Smooth muscle cell of the pulmonary artery (primary cell): ENCODE measurements around the gene ANKRD63. TPM values are rescaled to one million over a fixed set of nuclear protein-coding genes. Genes with fewer than 3 reads are reported as not detected.

Experiments
- total RNA-seq: library from RNA; depleted of rRNA; stranded (reverse); fragments of >200 nt; gene quantifications from 2 replicates; pipeline ENCODE4 v1.2.3, GENCODE V29; 2014

ANKRD63 gene, protein sequence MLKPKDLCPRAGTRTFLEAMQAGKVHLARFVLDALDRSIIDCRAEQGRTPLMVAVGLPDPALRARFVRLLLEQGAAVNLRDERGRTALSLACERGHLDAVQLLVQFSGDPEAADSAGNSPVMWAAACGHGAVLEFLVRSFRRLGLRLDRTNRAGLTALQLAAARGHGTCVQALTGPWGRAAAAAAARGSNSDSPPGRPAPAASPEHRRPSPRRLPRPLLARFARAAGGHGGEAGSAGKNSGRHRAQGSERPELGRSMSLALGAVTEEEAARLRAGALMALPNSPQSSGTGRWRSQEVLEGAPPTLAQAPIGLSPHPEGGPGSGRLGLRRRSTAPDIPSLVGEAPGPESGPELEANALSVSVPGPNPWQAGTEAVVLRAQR
- not detected in 2 replicates for total RNA-seq

DNA sequence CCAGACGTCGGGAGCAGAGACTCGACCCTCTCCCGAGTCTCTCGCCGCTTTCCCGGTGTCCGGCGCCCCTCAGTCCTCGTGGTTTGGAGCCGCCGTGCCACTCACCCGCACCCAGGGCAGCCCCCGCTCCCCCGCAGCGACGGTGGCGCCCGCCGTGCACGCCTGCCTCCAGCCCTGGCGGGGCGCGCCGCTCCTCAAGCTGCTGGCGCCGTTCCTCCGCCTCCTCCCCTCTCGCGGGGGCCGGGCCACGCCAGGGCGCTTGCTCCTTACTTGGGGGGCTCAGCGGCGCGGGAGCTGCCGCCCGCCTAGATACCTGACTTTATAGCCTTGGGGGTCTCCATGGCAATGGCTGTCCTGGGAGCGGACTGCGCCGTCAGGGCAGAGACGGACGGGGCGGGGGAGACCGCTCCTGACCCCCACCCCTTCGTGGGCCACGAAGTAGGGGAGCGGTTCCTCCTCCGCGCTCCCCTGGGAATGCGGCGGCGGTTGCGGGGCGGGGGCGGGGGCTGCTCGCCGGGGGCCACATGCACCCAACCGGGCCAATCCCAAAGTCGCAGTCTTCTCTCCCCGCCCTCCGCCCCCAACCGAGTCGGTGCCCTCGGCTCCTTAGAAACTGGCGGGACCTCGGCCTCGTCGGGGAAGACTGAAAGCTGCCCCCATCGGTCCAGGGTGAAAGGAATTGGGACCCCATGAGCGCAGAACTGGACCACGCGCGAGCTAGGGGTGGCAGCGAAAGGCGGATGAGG lies at the start of gene ANKRD63:
TSS of gene ANKRD63 (minus strand) at position 196 of the 746 bp plus-strand sequence. CDS start 478 bp downstream, outside the sequence.

DNA sequence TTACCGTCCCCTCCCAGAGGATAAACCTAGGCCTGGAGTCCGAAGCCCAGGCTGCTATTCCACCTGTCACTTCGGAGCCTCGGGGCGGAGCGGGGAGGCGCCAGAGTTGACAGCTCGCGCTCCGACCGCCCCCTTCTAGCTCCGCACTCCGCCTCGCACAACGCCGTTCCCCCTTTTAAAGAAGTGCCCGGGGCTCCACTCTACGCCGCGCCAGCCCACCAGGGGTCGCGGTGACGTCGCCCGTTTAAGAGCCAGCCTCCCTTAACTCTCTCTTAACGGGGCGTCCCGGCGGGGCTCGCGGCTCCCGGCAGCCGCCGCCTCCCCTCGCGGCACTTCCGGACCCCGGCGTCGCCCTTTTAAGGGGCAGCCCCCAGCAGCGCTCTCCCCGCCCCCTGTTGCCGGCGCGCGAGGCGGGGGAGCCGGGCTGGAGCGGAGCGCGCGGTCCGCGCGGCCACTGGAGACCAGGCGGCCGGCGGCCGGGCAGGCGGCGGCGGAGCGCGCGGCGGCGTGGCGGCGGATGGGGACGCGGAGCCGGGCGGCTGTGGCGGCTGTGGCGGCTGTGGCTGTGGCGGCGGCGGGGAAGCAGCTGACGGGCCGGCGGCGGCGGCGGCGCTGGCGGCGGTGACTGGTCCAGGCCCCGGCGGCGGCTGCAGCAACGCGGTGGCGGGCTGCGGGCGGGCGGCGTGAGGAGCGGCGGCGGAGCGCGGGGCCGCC lies 40.5 kb upstream of the ANKRD63 start, which contains the start of gene INAFM2:
TSS of gene INAFM2 (plus strand) at position 454 of the 714 bp plus-strand sequence. CDS start 364 bp downstream, outside the sequence.

DNA sequence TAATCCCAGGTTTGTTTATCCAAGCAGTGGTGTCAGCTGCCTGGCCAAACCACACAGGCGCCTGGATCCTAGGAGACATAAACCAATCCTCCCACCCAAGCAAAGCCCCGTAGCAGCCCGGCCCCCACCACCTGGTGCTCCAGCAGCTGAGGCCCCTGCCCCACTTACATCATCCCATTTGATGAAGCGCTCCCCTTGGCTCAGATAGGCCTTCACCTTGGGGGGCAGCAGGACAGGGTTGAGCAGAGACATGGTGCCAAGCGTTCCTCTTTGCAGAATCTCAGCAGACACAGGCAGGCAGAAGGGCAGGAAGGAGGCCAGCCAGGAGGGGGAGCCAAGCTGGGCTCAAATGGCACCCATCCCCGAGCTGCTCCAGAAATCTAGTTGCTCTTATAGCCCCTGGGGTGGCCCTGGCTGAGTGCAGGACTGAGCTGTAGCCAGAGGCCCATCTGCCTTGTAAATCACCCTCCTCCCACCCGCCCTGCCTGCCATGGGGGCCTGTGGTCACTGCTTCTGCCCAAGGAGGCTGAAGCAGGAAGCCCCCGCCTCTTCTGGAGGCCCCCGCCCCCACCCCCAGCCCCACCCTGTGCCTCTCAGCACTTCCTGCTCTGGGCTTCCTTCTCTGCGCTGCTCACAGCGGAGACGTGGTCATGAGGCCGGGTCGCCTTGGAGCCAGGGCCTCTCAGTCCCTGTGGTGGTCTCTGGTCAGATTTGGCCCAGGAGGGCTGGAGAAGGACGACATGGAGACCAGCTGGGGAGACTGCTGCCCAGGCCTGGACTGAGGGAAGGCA lies 24.8 kb upstream of the ANKRD63 start, which contains the start of gene PLCB2:
TSS of gene PLCB2 (minus strand) at position 515 of the 791 bp plus-strand sequence. CDS start at position 252, 263 bp downstream.

DNA sequence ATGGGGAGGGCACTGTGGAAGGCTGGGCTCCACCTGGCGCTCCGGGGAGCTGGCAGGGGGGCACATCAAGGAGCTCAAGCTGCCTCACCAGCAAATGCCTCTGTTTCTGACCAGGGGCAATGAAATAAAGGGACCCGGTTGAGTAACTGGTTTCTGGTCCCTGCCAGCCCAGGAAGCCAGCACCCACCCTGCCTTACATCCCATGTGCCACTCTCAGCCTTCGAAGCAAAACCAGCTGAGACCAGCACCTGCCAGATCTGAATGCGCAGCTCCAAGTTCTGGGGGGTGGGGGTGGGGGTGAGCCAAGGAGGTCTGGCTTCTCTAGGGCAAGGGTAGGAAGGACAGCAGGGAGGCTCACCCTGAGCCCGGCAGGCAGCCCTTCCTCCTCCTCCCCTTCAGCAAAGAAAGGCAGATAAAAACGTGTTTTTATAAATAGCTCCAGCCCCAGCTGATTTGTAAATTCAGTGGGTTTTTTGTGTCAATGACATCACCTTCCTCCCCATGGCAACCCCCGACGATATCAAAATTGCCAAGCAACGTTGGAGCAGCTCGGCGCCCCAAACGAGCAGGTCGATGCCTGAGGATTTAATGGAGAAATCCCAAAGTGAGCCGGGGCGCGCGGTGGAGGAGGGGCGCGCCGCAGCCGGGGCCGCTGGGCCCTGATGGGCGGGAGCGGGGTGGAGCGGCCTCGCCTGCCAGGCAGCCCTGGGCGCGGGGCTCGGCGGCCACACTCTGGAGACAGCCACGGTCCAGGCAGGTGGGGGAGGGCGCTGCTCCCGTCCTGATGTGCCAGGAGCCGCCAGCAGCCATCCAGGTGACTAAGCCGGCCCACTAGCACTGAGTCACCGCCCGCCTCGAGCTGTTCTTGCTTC lies 44.1 kb downstream of the ANKRD63 start, which contains the start of gene PAK6:
TSS of gene PAK6 (plus strand) at position 532 of the 872 bp plus-strand sequence. CDS start 25,723 bp downstream, outside the sequence.

Other genes with a start within 250 kb of the ANKRD63 start
- gene SRP14, start 243.9 kb downstream of the ANKRD63 start, total RNA-seq, result 187 and 197 TPM in 2 replicates
- 2.0 and 3.8 TPM in 2 replicates for gene BMF, start 174.2 kb downstream of the ANKRD63 start, total RNA-seq
- gene BUB1B, start 122.0 kb downstream of the ANKRD63 start, total RNA-seq, result 2.9 and 7.0 TPM in 2 replicates
- 0.13 TPM in 2 replicates for gene PAK6, start 44.0 kb downstream of the ANKRD63 start, total RNA-seq
- gene PLCB2, start 24.9 kb upstream of the ANKRD63 start, total RNA-seq, result 0.07 and 0.43 TPM in 2 replicates
- gene INAFM2, start 40.6 kb upstream of the ANKRD63 start, total RNA-seq, result 26.2 and 32.5 TPM in 2 replicates
- gene CCDC9B, start 57.9 kb upstream of the ANKRD63 start, total RNA-seq, result 49.3 and 91.9 TPM in 2 replicates
- gene PHGR1, start 68.0 kb upstream of the ANKRD63 start, total RNA-seq, result not detected in 2 replicates
- 0.13 and 0.17 TPM in 2 replicates for gene DISP2, start 75.2 kb upstream of the ANKRD63 start, total RNA-seq
- 14.0 and 20.7 TPM in 2 replicates for gene KNSTRN, start 99.7 kb upstream of the ANKRD63 start, total RNA-seq
- gene IVD, start 122.7 kb upstream of the ANKRD63 start, total RNA-seq, result 63.4 and 84.4 TPM in 2 replicates
- 9.4 and 10.4 TPM in 2 replicates for gene BAHD1, start 157.9 kb upstream of the ANKRD63 start, total RNA-seq
- gene CHST14, start 187.9 kb upstream of the ANKRD63 start, total RNA-seq, result 18.4 and 21.8 TPM in 2 replicates